ENCODE data around the gene DPYSL4.

The DPYSL4 gene

DNA sequence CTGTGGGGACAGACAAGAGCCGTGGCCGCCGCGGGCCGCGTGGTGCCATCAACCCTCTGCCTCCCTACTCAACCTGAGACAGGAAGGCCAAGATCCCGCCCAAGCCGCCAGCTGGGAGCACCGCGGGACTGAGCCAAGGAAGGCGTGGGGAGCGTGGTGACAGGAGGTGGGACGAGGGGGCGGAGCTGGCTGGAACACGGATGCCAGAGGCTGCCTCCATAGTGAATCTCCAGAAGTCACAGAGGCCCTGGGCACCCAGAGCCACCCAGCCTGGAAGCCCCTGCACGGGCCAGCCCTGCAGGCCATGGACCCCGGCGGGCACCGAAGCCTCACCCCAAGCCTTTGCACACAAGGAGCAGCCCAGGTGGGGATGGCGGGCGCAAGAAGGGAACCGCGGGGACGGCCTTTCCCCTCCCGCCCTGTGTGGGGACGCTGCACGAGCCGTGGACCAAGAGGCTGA, 18.1 kb upstream of the DPYSL4 start:
- no peaks in the 10 kb centered on the region for H3K4me1 ChIP-seq (ENCODE audit: control insufficient read depth in 1 of 2, insufficient read depth in 1 of 2, low read depth in 1 of 2, low read length in 1 of 2)
- no peak overlapping the region for H3K27ac ChIP-seq
- peaks cover 22% of the 10 kb centered on the region for H3K27me3 ChIP-seq
- H3K36me3 ChIP-seq, result no peaks in the 10 kb centered on the region
- no peaks in the 10 kb centered on the region for H3K9me3 ChIP-seq
- TF ChIP-seq, protein P1, sequence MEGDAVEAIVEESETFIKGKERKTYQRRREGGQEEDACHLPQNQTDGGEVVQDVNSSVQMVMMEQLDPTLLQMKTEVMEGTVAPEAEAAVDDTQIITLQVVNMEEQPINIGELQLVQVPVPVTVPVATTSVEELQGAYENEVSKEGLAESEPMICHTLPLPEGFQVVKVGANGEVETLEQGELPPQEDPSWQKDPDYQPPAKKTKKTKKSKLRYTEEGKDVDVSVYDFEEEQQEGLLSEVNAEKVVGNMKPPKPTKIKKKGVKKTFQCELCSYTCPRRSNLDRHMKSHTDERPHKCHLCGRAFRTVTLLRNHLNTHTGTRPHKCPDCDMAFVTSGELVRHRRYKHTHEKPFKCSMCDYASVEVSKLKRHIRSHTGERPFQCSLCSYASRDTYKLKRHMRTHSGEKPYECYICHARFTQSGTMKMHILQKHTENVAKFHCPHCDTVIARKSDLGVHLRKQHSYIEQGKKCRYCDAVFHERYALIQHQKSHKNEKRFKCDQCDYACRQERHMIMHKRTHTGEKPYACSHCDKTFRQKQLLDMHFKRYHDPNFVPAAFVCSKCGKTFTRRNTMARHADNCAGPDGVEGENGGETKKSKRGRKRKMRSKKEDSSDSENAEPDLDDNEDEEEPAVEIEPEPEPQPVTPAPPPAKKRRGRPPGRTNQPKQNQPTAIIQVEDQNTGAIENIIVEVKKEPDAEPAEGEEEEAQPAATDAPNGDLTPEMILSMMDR (IDR thresholded peaks at IDR 0.05), result no peak
- no peak overlapping the region for H3K4me3 ChIP-seq (ENCODE audit: low read depth in 1 of 2, low read length in 1 of 2)

DNA sequence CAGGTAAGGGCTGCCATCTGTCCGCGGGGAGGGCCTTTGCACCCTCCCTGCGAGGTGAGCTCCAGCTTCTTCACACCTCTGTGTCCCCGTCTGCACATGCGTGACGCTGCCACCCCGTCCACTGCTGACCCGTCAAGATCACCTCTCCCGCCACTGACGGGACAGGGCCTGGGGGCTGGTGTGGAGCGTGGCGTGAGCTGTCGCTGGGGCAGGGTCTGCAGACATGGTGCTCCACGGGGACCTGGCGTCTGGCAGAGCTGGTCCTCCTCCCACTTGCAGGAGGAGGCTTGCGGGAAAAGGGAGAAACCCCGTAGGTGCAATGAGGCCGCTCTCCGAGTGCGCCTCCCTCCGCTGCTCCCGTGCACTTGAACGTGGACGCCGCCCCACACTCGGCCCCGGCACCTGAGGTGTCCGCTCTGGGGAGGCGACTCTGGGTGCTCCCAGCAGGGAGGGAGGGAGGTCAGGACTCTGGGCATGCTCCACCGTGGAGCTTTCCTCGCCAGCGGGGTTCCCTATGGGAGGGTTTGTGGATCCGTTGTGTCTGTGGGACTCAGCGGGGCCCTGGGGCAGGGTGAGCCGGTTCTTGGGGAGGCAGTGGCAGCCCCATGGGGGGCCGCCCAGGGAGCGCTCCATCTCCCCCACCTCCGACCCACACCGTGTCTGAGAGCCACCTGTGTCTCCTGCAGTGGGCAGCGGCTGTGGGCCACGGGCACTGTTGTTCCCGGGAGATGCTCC, 17.6 kb upstream of the DPYSL4 start:
- Histone ChIP-seq H3K4me1 (ENCODE audit: control insufficient read depth in 1 of 2, insufficient read depth in 1 of 2, low read depth in 1 of 2, low read length in 1 of 2) (no peaks in the 10 kb centered on the region), H3K27me3 (peaks cover 16% of the 10 kb centered on the region), H3K27ac (no peak overlapping the region), H3K36me3 (no peaks in the 10 kb centered on the region), H3K4me3 (ENCODE audit: low read depth in 1 of 2, low read length in 1 of 2) (no peak overlapping the region), H3K9me3 (no peaks in the 10 kb centered on the region)
- TF ChIP-seq, protein P1 (IDR thresholded peaks at IDR 0.05), result no peak

DNA sequence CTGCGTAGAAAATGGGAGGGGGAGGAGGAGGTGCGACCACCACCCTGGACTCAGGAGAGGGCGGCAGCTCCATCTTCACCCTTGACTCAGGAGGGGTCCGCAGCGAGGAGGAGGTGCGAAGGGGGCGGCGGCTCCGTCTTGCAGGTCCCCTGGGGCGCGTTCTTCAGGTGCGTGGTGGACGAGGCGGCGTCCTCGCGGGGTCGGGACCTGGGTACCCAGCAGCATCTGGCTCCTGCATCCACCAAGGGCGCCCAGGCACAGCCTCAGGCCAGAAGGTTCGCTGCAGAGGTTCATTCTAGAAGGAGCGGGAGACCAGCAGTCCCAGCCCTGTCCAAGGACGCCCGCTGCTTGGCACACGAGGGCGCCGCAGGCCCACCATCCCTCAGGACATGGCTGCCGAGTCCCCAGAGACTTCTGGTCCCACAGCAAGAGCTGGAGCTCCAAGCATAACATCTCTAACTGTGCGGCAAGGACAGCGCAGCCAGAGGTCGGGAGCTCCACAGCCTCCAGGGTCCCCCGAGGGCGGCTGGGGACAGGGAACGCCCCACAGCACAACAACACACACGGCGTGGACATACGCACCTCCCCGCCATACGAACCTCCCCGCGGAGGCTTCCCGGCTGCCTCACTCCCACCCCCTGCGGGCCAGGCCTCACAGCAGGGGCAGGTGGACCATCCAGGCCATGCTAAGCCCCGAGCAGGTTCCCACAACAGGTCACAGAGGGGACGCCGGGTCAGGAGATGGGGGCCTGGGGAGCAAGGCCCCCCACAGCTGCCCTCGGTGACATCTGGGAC, 16.8 kb upstream of the DPYSL4 start:
- Histone ChIP-seq H3K27me3 (peaks cover 8% of the 10 kb centered on the region), H3K4me1 (ENCODE audit: control insufficient read depth in 1 of 2, insufficient read depth in 1 of 2, low read depth in 1 of 2, low read length in 1 of 2) (no peaks in the 10 kb centered on the region), H3K36me3 (no peaks in the 10 kb centered on the region), H3K27ac (no peak overlapping the region), H3K9me3 (no peaks in the 10 kb centered on the region), H3K4me3 (ENCODE audit: low read depth in 1 of 2, low read length in 1 of 2) (no peak overlapping the region)
- TF ChIP-seq, protein P1 (IDR thresholded peaks at IDR 0.05), result no peak

DNA sequence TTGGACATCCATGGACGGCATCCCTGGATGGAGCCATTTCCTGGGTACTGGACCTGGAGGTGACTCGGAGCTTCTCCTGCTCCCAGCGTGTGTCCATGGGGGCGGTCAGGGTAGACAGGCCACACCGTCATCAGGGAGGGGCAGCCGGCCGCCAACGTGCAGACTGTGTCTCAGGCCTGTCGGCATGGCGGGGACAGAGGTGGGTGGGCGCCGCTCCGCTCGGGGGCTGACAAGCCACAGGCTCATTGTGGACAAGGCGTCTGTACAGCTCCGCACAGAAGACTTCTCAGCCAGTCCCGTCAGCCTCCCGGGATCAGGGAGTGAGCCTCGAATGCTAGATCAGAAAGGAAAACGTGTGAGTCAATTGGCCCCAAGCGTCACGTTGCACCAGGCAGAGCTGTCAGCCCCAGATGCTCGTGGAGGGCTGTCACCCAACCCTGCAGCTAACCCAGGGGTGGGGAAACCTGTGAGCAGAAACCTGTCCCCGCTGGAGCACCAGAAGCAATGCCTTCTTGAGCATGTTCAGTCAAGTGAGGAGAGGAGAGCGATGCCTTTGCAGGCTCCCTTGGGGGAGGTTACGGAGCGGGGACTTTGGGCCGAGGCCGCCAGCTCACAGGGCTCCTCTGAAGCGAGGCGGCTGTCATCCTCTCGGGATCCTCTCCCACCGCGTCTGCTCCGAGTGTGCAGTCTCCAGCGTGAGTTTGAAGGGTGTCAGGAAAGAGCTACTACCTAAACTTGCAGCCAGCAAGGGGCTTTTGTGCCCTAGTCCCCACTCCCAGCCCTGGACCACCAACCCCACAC, 16.0 kb upstream of the DPYSL4 start:
- H3K9me3 ChIP-seq, result no peaks in the 10 kb centered on the region
- H3K27ac ChIP-seq, result no peak overlapping the region
- H3K36me3 ChIP-seq, result no peaks in the 10 kb centered on the region
- TF ChIP-seq, protein P1 (IDR thresholded peaks at IDR 0.05), result no peak
- H3K27me3 ChIP-seq, result peaks cover 12% of the 10 kb centered on the region
- H3K4me1 ChIP-seq (ENCODE audit: control insufficient read depth in 1 of 2, insufficient read depth in 1 of 2, low read depth in 1 of 2, low read length in 1 of 2), result no peaks in the 10 kb centered on the region
- H3K4me3 ChIP-seq (ENCODE audit: low read depth in 1 of 2, low read length in 1 of 2), result no peak overlapping the region

Data from neutrophil (primary cell).